Skeletal muscle tissue (tissue), 4 donors: Measurements from ENCODE around the gene KL. TPM values are rescaled to one million over a fixed set of nuclear protein-coding genes. Genes with fewer than 3 reads are reported as not detected.

Experiments used
- H3K27ac ChIP-seq: one replicate; pipeline ENCODE4 v1.7.0; 2013; ENCODE audit warnings: mild to moderate bottlenecking, low read depth, low read length, inconsistent platforms
- H3K27me3 ChIP-seq, 3 donors: one replicate each; pipeline ENCODE4 v1.7.0; 2013; ENCODE audit warnings: low read length in 3 of 3; ENCODE audit not compliant: control insufficient read depth in 3 of 3, insufficient read depth in 3 of 3
- H3K36me3 ChIP-seq, 3 donors: one replicate each; pipeline ENCODE4 v1.7.0; 2013; ENCODE audit warnings: low read length in 3 of 3; ENCODE audit not compliant: control insufficient read depth in 3 of 3, insufficient read depth in 3 of 3
- H3K4me1 ChIP-seq, 3 donors: one replicate each; pipeline ENCODE4 v1.7.0; 2013; ENCODE audit warnings: low read length in 3 of 3, mild to moderate bottlenecking in 3 of 3; ENCODE audit not compliant: control insufficient read depth in 3 of 3, insufficient read depth in 3 of 3
- H3K4me3 ChIP-seq, 3 donors: one replicate each; pipeline ENCODE4 v1.7.0; 2013; ENCODE audit warnings: low read length in 3 of 3
- H3K9ac ChIP-seq, 3 donors: one replicate each; pipeline ENCODE4 v1.7.0; 2013; ENCODE audit warnings: low read length in 3 of 3, mild to moderate bottlenecking in 3 of 3, moderate library complexity in 2 of 3, low read depth in 1 of 3
- H3K9me3 ChIP-seq, 3 donors: one replicate each; pipeline ENCODE4 v1.7.0; 2013; ENCODE audit warnings: low read length in 3 of 3; ENCODE audit not compliant: control insufficient read depth in 3 of 3
- total RNA-seq: library from RNA; depleted of rRNA; stranded (reverse); fragments of >200 nt; gene quantifications from one replicate; pipeline ENCODE4 v1.2.3, GENCODE V29; 2014
- donor health status: Osteomylitis.

Gene KL
- total RNA-seq, 1 donor from 2014 or later: 2.6 TPM

- Histone ChIP-seq H3K9me3 (peaks cover 0 to 3% (median 0%) of the 10 kb centered on the region in 3 donors), H3K27ac (peak overlapping the region; percentile 14), H3K36me3 (peaks cover 18 to 39% (median 25%) of the 10 kb centered on the region in 3 donors), H3K9ac (no peak overlapping the region), H3K4me1 (peaks cover 14 to 22% (median 18%) of the 10 kb centered on the region in 3 donors), H3K4me3 (no peak overlapping the region), H3K27me3 (no peaks in the 10 kb centered on the region)
These were observed 89.3 kb downstream of the KL start for GRCh38 chr13:33105387-33106005.

GRCh38 chr13:33106656-33107360 is 90.6 kb downstream of the KL start:
- Histone ChIP-seq H3K9me3 (no peaks in the 10 kb centered on the region), H3K9ac (no peak overlapping the region), H3K27me3 (no peaks in the 10 kb centered on the region), H3K27ac (no peak overlapping the region), H3K4me1 (peaks cover 24 to 32% (median 26%) of the 10 kb centered on the region in 3 donors), H3K36me3 (peaks cover 18 to 39% (median 25%) of the 10 kb centered on the region in 3 donors), H3K4me3 (no peak overlapping the region)

- H3K9me3 ChIP-seq: no peaks in the 10 kb centered on the region
- peaks cover 26 to 32% (median 27%) of the 10 kb centered on the region in 3 donors for H3K4me1 ChIP-seq
- no peaks in the 10 kb centered on the region for H3K27me3 ChIP-seq
- no peak overlapping the region for H3K4me3 ChIP-seq
- H3K27ac ChIP-seq: no peak overlapping the region
- no peak overlapping the region for H3K9ac ChIP-seq
- H3K36me3 ChIP-seq: peaks cover 18 to 39% (median 25%) of the 10 kb centered on the region in 3 donors
These were observed 91.1 kb downstream of the KL start for GRCh38 chr13:33107361-33107760.

DNA sequence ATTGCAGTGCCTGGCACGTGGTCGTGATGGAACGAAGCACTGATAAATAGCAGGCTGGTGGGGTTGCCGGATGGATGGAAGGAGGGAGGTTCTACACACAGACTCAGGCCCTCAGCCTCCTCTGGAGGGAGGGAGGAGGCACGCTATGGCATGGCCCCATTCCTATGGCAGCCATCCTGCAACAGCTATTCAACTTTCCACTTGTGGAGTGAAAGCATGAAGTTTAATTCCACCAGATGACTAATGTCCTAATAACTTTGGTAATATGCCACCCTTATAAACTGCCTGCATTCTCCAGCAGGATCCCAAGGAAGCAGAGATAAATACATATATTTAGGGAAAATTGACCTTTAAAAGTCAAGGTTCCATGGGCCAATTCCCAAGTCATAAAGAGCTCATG is 92.4 kb downstream of the KL start:
- Histone ChIP-seq H3K27me3 (no peaks in the 10 kb centered on the region), H3K4me3 (no peak overlapping the region), H3K9me3 (no peaks in the 10 kb centered on the region), H3K4me1 (peaks cover 29 to 36% (median 32%) of the 10 kb centered on the region in 3 donors), H3K27ac (no peak overlapping the region), H3K9ac (no peak overlapping the region), H3K36me3 (peaks cover 25 to 44% (median 25%) of the 10 kb centered on the region in 3 donors)

DNA sequence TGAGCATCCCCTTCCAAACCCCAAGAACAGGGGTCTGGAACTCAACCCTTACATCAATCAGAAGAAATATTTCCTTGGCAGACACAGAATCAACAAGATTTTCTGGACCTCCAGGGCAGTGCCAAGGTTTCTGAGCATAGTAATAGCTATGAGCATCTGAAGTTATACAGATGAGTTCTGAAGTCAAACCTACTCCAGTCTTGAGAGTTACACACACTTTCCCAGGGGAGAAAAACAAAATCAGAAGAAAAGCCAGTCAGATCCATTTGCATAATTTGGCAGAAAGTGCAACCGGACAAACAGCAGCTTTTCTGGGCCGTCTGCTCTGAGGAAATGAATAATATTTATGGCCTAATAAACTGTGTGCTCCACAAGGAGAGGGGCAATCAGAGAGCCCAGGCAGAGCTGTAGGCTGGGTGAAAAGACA is 93.1 kb downstream of the KL start:
- H3K9ac ChIP-seq: no peak overlapping the region
- H3K4me1 ChIP-seq: peaks cover 29 to 36% (median 32%) of the 10 kb centered on the region in 3 donors
- no peak overlapping the region for H3K4me3 ChIP-seq
- H3K27me3 ChIP-seq: no peaks in the 10 kb centered on the region
- H3K9me3 ChIP-seq: no peaks in the 10 kb centered on the region
- no peak overlapping the region for H3K27ac ChIP-seq
- H3K36me3 ChIP-seq: peaks cover 25 to 49% (median 29%) of the 10 kb centered on the region in 3 donors

- Histone ChIP-seq H3K36me3 (peaks cover 25 to 47% (median 30%) of the 10 kb centered on the region in 3 donors), H3K9ac (no peak overlapping the region), H3K27ac (no peak overlapping the region), H3K27me3 (no peaks in the 10 kb centered on the region), H3K9me3 (no peaks in the 10 kb centered on the region), H3K4me1 (peaks cover 29 to 36% (median 32%) of the 10 kb centered on the region in 3 donors), H3K4me3 (no peak overlapping the region)
These were observed 93.6 kb downstream of the KL start for GRCh38 chr13:33109801-33110200.

GRCh38 chr13:33110386-33110712 is 94.1 kb downstream of the KL start:
- Histone ChIP-seq H3K27me3 (no peaks in the 10 kb centered on the region), H3K4me1 (peaks cover 29 to 36% (median 32%) of the 10 kb centered on the region in 3 donors), H3K9ac (no peak overlapping the region), H3K36me3 (peaks cover 27 to 47% (median 33%) of the 10 kb centered on the region in 3 donors), H3K9me3 (no peaks in the 10 kb centered on the region), H3K27ac (peak overlapping the region; percentile 38), H3K4me3 (no peak overlapping the region)

GRCh38 chr13:33110713-33111413 is 94.6 kb downstream of the KL start:
- H3K27ac ChIP-seq: peak overlapping the region; percentile 38
- peaks cover 27 to 46% (median 35%) of the 10 kb centered on the region in 3 donors for H3K36me3 ChIP-seq

DNA sequence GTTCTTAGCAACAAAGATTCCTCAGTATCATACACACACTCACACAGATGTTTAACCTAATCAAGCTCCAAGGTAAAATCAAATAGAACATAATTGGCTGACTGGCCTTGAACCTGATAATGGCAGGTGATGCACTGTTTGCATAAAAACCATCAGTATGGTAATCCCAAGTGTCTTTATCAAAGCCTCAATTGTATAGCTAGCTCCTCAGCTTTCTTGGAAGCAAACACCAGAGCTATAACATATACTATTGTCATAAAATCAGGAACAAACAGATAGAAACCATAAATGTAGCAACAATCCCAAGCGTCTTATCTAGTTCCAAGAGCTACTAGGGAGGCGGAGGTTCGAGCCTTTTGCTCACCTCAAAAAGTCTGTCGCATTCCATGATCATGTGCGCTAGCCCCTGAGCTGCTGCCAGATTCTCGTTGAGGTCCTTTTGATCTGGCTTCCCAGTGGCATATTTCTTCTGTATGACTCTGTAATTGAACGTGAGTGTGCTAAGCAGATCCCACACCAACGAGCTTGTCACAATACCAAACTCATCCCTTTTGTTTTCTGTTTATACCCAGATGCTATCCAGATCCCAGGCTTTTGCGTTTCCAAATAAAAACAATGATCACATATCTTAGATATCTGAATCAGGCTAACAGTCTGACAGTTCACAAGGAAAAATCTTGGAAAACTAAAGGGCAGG is 95.3 kb downstream of the KL start:
- H3K9ac ChIP-seq: no peak overlapping the region
- H3K36me3 ChIP-seq: peaks cover 25 to 42% (median 35%) of the 10 kb centered on the region in 3 donors
- no peaks in the 10 kb centered on the region for H3K9me3 ChIP-seq
- H3K27ac ChIP-seq: no peak overlapping the region
- H3K4me3 ChIP-seq: no peak overlapping the region
- peaks cover 29 to 36% (median 32%) of the 10 kb centered on the region in 3 donors for H3K4me1 ChIP-seq
- no peaks in the 10 kb centered on the region for H3K27me3 ChIP-seq

More at GRCh38 chr13:33110713-33111413, 94.6 kb downstream of the KL start:
- no peak overlapping the region for H3K4me3 ChIP-seq
- no peaks in the 10 kb centered on the region for H3K9me3 ChIP-seq
- no peak overlapping the region for H3K9ac ChIP-seq
- no peaks in the 10 kb centered on the region for H3K27me3 ChIP-seq
- peaks cover 29 to 36% (median 32%) of the 10 kb centered on the region in 3 donors for H3K4me1 ChIP-seq
